OCI-LY7 (cell line): ENCODE measurements around the gene SRGAP2C.
"Not testable (repeated sequence)": the region's sequence is repeated elsewhere in the genome, so short reads cannot be mapped to it uniquely, and the experiment has no call there.

Source experiments
- EZH2phosphoT487 ChIP-seq: fragments of 200-600 bp; sonication (generic); IDR thresholded peaks from 2 replicates; pipeline ENCODE4 v1.6.1; 2018; ENCODE audit warnings: low read depth, borderline replicate concordance, mild to moderate bottlenecking, mixed run types, antibody characterized with exemption, low read length, moderate library complexity, mixed read lengths
- TF ChIP-seq, protein P1 (sequence below): fragments of 200-600 bp; sonication (generic); conservative IDR thresholded peaks from 2 replicates; pipeline ENCODE4 v1.5.1; 2014; ENCODE audit warnings: mild to moderate bottlenecking, antibody characterized with exemption, low read length, moderate library complexity, mixed read lengths

DNA sequence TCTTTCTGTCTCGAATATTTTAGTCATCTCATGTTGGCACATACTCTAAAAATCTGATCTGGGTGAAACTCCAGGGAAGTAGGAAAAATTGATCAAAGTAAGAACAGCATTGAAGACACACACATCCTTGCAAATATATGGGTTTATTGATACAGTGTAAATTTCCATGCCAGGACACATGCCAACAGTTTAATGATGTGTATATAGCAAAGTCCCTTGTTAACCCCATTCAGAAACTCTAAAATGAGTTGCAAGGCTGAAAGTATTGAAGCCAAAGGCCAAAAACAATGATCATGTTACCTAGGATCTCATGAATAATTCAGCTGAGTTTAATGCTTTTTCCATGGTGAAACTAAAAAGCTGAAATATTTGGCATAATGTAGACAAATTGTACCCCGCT, 61.6 kb downstream of the SRGAP2C start:
- TF ChIP-seq, protein P1, sequence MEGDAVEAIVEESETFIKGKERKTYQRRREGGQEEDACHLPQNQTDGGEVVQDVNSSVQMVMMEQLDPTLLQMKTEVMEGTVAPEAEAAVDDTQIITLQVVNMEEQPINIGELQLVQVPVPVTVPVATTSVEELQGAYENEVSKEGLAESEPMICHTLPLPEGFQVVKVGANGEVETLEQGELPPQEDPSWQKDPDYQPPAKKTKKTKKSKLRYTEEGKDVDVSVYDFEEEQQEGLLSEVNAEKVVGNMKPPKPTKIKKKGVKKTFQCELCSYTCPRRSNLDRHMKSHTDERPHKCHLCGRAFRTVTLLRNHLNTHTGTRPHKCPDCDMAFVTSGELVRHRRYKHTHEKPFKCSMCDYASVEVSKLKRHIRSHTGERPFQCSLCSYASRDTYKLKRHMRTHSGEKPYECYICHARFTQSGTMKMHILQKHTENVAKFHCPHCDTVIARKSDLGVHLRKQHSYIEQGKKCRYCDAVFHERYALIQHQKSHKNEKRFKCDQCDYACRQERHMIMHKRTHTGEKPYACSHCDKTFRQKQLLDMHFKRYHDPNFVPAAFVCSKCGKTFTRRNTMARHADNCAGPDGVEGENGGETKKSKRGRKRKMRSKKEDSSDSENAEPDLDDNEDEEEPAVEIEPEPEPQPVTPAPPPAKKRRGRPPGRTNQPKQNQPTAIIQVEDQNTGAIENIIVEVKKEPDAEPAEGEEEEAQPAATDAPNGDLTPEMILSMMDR: not testable (repeated sequence)
- TF ChIP-seq EZH2phosphoT487: not testable (repeated sequence)
